ENCODE measurements around the gene HES4.
A peak's percentile ranks its signal among the peaks of the same experiment; 100 is the strongest.
"Not testable (repeated sequence)": the region's sequence is repeated elsewhere in the genome, so short reads cannot be mapped to it uniquely, and the experiment has no call there.

HES4 gene

GRCh38 chr1:1017397-1018320 is 17.8 kb upstream of the HES4 start:
- DNase-seq, result not testable (repeated sequence)

- no peak for DNase-seq
Measured at GRCh38 chr1:1014799-1015681, 15.1 kb upstream of the HES4 start.

- DNase-seq, result peak; percentile 47
Measured at GRCh38 chr1:1013922-1014648, 14.2 kb upstream of the HES4 start.

GRCh38 chr1:1013105-1013921 is 13.4 kb upstream of the HES4 start, which contains the start of gene ISG15:
Gene ISG15, plus strand, starts transcription at chr1:1013497. Its CDS starts 77 bp downstream, at chr1:1013574.
- peak; percentile 90 for DNase-seq

GRCh38 chr1:1012736-1013104 is 12.8 kb upstream of the HES4 start:
- DNase-seq, result not testable (repeated sequence)

- no peak for DNase-seq
Measured at GRCh38 chr1:1011396-1011949, 11.6 kb upstream of the HES4 start.

- DNase-seq, result not testable (repeated sequence)
Measured at GRCh38 chr1:1010131-1010530, 10.2 kb upstream of the HES4 start.

- DNase-seq, result no peak
Measured at GRCh38 chr1:1006305-1007159, 6.6 kb upstream of the HES4 start.

- no peak for DNase-seq
Measured at GRCh38 chr1:1005774-1006304, 5.9 kb upstream of the HES4 start.

GRCh38 chr1:1004780-1005697 is 5.1 kb upstream of the HES4 start:
- no peak for DNase-seq

- DNase-seq, result no peak
Measured at GRCh38 chr1:1004420-1004779, 4.5 kb upstream of the HES4 start.

- no peak for DNase-seq
Measured at GRCh38 chr1:1003618-1004419, 3.9 kb upstream of the HES4 start.

GRCh38 chr1:1001057-1001783 is 1.3 kb upstream of the HES4 start:
- DNase-seq, result no peak

GRCh38 chr1:1000357-1001056 is 610 bp upstream of the HES4 start:
- DNase-seq, result peak; percentile 82

- no peak for DNase-seq
Measured at GRCh38 chr1:998995-999724, 737 bp downstream of the HES4 start.

GRCh38 chr1:998745-998994 is 1.2 kb downstream of the HES4 start:
- no peak for DNase-seq
